Tibial nerve (tissue), 4 donors: ENCODE data around the gene PI4K2A. TPM values are rescaled to one million over a fixed set of nuclear protein-coding genes. Genes with fewer than 3 reads are reported as not detected.
"Not testable (repeated sequence)": the region's sequence is repeated elsewhere in the genome, so short reads cannot be mapped to it uniquely, and the experiment has no call there.

Source experiments
- DNase-seq, 2 donors: peaks; one replicate each; pipeline ENCODE4 v3.0.0-alpha.2; 2019; ENCODE audit warnings: low spot score in 2 of 2
- H3K27ac ChIP-seq, 4 donors: fragments of 200-600 bp; sonication (generic) in 3 of 4; one replicate each; pipeline ENCODE4 v1.5.1; 2017 to 2019; ENCODE audit warnings: mild to moderate bottlenecking in 1 of 4
- H3K27me3 ChIP-seq, 2 donors: fragments of 200-600 bp; sonication (generic) in 1 of 2; one replicate each; pipeline versions ENCODE4 v1.5.1 to v1.6.0; 2017 to 2019
- H3K36me3 ChIP-seq, 3 donors: fragments of 200-600 bp; sonication (generic); one replicate each; pipeline ENCODE4 v1.5.1; 2018 to 2019
- H3K4me1 ChIP-seq, 4 donors: fragments of 200-600 bp; sonication (generic) in 3 of 4; one replicate each; pipeline ENCODE4 v1.5.1; 2017 to 2019
- H3K4me3 ChIP-seq, 4 donors: fragments of 200-600 bp; sonication (generic) in 3 of 4; one replicate each; pipeline ENCODE4 v1.5.1; 2017 to 2019; ENCODE audit warnings: mild to moderate bottlenecking in 1 of 4, moderate library complexity in 1 of 4
- H3K9me3 ChIP-seq, 4 donors: fragments of 200-600 bp; sonication (generic) in 3 of 4; one replicate each; pipeline ENCODE4 v1.5.1; 2017 to 2019
- CTCF ChIP-seq, 5 experiments: fragments of 200-600 bp in 3 of 5; fragments of 450-650 bp in 2 of 5; sonication (generic) in 3 of 5; IDR thresholded peaks; one replicate each; pipeline ENCODE4 v1.5.1; 2016 to 2019; ENCODE audit warnings: antibody characterized with exemption in 5 of 5, mild to moderate bottlenecking in 3 of 5, moderate library complexity in 2 of 5
- EP300 ChIP-seq, 2 donors: sonication (generic); formaldehyde crosslinking; IDR thresholded peaks; one replicate each; pipeline ENCODE4 v1.6.1; 2017; ENCODE audit warnings: antibody characterized with exemption in 2 of 2, mild to moderate bottlenecking in 1 of 2
- POLR2A ChIP-seq, 2 donors: fragments of 450-650 bp; IDR thresholded peaks; one replicate each; pipeline ENCODE4 v1.6.1; 2017; ENCODE audit warnings: antibody characterized with exemption in 2 of 2, mild to moderate bottlenecking in 2 of 2, moderate library complexity in 2 of 2
- WGBS, 2 donors: methylation state at CpG; one replicate each; pipeline ENCODE4 v1.1.5; 2018; 5-methylcytosine and 5-hydroxymethylcytosine counted together
- total RNA-seq, 4 donors: library from RNA; depleted of rRNA; stranded (reverse); fragments of >200 nt; gene quantifications; one replicate each; pipeline ENCODE4 v1.1.0, GENCODE V29; 2016

The PI4K2A gene
- total RNA-seq, 4 donors from 2014 or later = 17.0 to 29.1 (median 21.0) TPM

GRCh38 chr10:97686962-97687784, 46.7 kb downstream of the PI4K2A start, which contains the start of gene AVPI1:
TSS of gene AVPI1 (minus strand) at chr10:97687241. CDS start at chr10:97679905, 7,336 bp downstream.
- Histone ChIP-seq H3K36me3 (no peaks in the 10 kb centered on the region), H3K27me3 (no peaks in the 10 kb centered on the region), H3K4me3 (peak within 1 kb of the TSS; percentile 58 to 94 (median 86)), H3K9me3 (no peaks in the 10 kb centered on the region), H3K27ac (peak within 1 kb of the TSS; percentile 90 to 100 (median 98)), H3K4me1 (peaks cover 0 to 68% (median 34%) of the 10 kb centered on the region in 4 donors)
- peak; percentile 93 to 96 for DNase-seq
- TF ChIP-seq CTCF (IDR thresholded peaks at IDR 0.05) (peak in 1 of 5 experiments; percentile 19), POLR2A (IDR thresholded peaks at IDR 0.05) (peak; percentile 99), EP300 (IDR thresholded peaks at IDR 0.05) (peak; percentile 95 to 99)
- WGBS, 2 donors = 0 to 1% methylated on average over 60 to 64 of the region's 78 CpGs

GRCh38 chr10:97687785-97688781, 47.6 kb downstream of the PI4K2A start:
- H3K9me3 ChIP-seq = no peaks in the 10 kb centered on the region
- peak in 1 of 2 donors; percentile 36 for DNase-seq
- no peaks in the 10 kb centered on the region for H3K27me3 ChIP-seq
- peak overlapping the region; percentile 90 to 100 (median 98) for H3K27ac ChIP-seq
- H3K4me3 ChIP-seq = peak overlapping the region; percentile 40 to 89 (median 71)
- peaks cover 0 to 59% (median 31%) of the 10 kb centered on the region in 4 donors for H3K4me1 ChIP-seq
- 19 to 24% methylated on average over 14 of the region's 14 CpGs for WGBS, 2 donors
- H3K36me3 ChIP-seq = no peaks in the 10 kb centered on the region
- peak; percentile 4 to 88 for TF ChIP-seq EP300 (IDR thresholded peaks at IDR 0.05)
- no peak for TF ChIP-seq POLR2A (IDR thresholded peaks at IDR 0.05)
- no peak for TF ChIP-seq CTCF (IDR thresholded peaks at IDR 0.05)

GRCh38 chr10:97689559-97690020, 49.1 kb downstream of the PI4K2A start:
- DNase-seq = peak; percentile 31 to 71
- no peaks in the 10 kb centered on the region for H3K9me3 ChIP-seq
- no peaks in the 10 kb centered on the region for H3K27me3 ChIP-seq
- H3K36me3 ChIP-seq = no peaks in the 10 kb centered on the region
- WGBS, 2 donors = 63 to 69% methylated on average over 5 of the region's 5 CpGs
- no peak overlapping the region for H3K4me3 ChIP-seq
- TF ChIP-seq CTCF (IDR thresholded peaks at IDR 0.05) (no peak), POLR2A (IDR thresholded peaks at IDR 0.05) (peak in 1 of 2 donors; percentile 30), EP300 (IDR thresholded peaks at IDR 0.05) (peak; percentile 75 to 85)
- peaks cover 0 to 44% (median 29%) of the 10 kb centered on the region in 4 donors for H3K4me1 ChIP-seq
- H3K27ac ChIP-seq = peak overlapping the region; percentile 90 to 100 (median 98)

GRCh38 chr10:97690133-97690532, 49.7 kb downstream of the PI4K2A start:
- TF ChIP-seq EP300 (IDR thresholded peaks at IDR 0.05) = no peak
- TF ChIP-seq POLR2A (IDR thresholded peaks at IDR 0.05) = no peak
- no peak for TF ChIP-seq CTCF (IDR thresholded peaks at IDR 0.05)
- H3K27ac ChIP-seq = peak overlapping the region; percentile 90 to 100 (median 98)
- H3K4me1 ChIP-seq = peaks cover 0 to 39% (median 29%) of the 10 kb centered on the region in 4 donors
- no peaks in the 10 kb centered on the region for H3K27me3 ChIP-seq
- no peaks in the 10 kb centered on the region for H3K9me3 ChIP-seq
- 89 to 93% methylated on average over 3 of the region's 3 CpGs for WGBS, 2 donors
- no peaks in the 10 kb centered on the region for H3K36me3 ChIP-seq
- no peak for DNase-seq
- no peak overlapping the region for H3K4me3 ChIP-seq

- WGBS, 2 donors = 85 to 87% methylated on average over 11 of the region's 11 CpGs
These were observed 57.7 kb downstream of the PI4K2A start for GRCh38 chr10:97698072-97698655.

More at GRCh38 chr10:97698072-97698655, 57.7 kb downstream of the PI4K2A start:
- H3K36me3 ChIP-seq, H3K27me3 ChIP-seq, H3K9me3 ChIP-seq, H3K4me3 ChIP-seq, DNase-seq, H3K27ac ChIP-seq: not testable (repeated sequence)
- peaks cover 0 to 11% (median 0%) of the 10 kb centered on the region in 4 donors for H3K4me1 ChIP-seq
